ENCODE results near the gene KLK11.

The KLK11 gene

DNA sequence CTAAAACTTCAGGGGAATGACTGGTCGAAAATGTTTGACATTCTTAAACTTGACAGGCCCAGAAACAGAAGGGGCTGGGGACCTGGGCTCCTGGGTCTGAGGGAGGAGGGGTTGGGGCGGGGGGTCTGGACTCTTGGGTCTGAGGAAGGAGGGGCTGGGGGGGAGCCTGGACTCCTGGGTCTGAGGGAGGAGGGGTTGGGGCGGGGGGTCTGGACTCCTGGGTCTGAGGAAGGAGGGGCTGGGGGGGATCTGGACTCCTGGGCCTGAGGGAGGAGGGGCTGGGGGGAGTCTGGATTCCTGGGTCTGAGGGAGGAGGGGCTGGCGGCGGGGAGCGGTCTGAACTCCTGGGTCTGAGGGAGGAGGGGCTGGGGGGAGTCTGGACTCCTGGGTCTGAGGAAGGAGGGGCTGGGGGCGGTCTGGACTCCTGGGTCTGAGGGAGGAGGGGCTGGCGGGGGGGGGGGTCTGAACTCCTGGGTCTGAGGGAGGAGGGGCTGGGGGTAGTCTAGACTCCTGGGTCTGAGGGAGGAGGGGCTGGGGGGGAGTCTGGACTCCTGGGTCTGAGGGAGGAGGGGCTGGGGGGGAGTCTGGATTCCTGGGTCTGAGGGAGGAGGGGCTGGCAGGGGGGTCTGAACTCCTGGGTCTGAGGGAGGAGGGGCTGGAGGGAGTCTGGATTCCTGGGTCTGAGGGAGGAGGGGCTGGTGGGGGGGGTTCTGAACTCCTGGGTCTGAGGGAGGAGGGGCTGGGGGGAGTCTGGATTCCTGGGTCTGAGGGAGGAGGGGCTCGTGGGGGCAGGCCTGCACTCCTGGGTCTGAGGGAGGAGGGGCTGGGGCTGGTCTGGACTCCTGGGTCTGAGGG lies 51.5 kb downstream of the KLK11 start:
- FAIRE-seq (no peak), DNase-seq (ENCODE audit: insufficient read length, low spot score) (no peak)

DNA sequence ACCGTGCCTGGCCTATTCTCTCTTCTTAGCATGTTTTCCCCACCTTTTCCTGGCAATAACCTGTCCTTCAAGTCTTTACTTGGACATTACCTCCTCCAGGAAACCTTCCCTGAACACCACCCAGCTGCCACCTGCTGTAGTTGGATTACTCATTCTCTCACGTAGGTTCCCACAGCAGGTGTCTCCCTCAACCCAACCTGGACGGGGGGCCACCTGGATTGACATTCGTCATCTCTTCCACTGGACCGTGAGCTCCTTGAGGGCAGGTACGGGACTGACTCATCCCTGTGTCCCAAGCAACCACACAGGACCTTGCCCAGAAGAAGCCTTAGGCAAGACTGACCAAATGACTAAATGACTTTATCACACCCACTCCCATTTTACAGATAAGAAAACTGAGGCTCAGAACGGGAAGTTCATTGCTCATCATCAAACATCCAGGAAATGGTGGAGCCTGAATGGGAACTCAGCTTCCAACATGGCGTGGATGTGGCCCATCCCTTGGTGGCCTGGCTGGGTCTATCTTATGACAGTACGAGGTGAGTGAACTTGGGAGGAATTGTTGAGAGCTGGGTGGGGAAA lies 53.5 kb downstream of the KLK11 start:
- DNase-seq (ENCODE audit: insufficient read length, low spot score) (no peak), FAIRE-seq (no peak)
